IMR-90 (cell line): ENCODE results near the gene GNAS-AS1. TPM values are rescaled to one million over a fixed set of nuclear protein-coding genes. Genes with fewer than 3 reads are reported as not detected.

Source experiments
- ATAC-seq: fragments of 200-7000 bp; cut with Tn5 transposase; 2 replicates; pipeline ENCODE4 v1.9.1; 2020; ENCODE audit warnings: low read depth, mild to moderate bottlenecking, moderate library complexity
- BruUV-seq: library from RNA; stranded (reverse); fragments of 400-500 nt; replicated peaks from 2 replicates; lab custom pipeline; 2021; lab: Mats Ljungman, UMichigan
- CTCF ChIA-PET: fragments of 300-600 bp; formaldehyde crosslinking; extraction: SDS; loops from one replicate; lab custom pipeline; 2021; ENCODE audit warnings: antibody characterized with exemption; lab: Yijun Ruan, JAX
- POLR2A ChIA-PET: fragments of 300-600 bp; sonication (Branson Sonifier 250); formaldehyde crosslinking; loops from one replicate; lab custom pipeline; 2022; ENCODE audit warnings: antibody characterized with exemption; ENCODE audit not compliant: unreplicated experiment; lab: Charles Lee
- DNase-seq: peaks from one replicate; pipeline ENCODE4 v3.0.0; 2013
- H2AFZ ChIP-seq: replicated peaks from 2 replicates; pipeline ENCODE3; 2013; ENCODE audit warnings: low read length, mild to moderate bottlenecking; ENCODE audit not compliant: poor library complexity
- H2AK5ac ChIP-seq: 2 replicates; pipeline ENCODE4 v1.6.1; 2013; ENCODE audit warnings: low read depth, low read length, inconsistent platforms
- H2AK9ac ChIP-seq: replicated peaks from 2 replicates; pipeline ENCODE3; 2013; ENCODE audit warnings: mild to moderate bottlenecking, low read depth, low read length, moderate library complexity; ENCODE audit not compliant: poor library complexity
- H2BK120ac ChIP-seq: 2 replicates; pipeline ENCODE4 v1.6.1; 2013; ENCODE audit warnings: low read depth, low read length, inconsistent platforms
- H2BK15ac ChIP-seq: 3 replicates; pipeline ENCODE4 v1.6.1; 2013; ENCODE audit warnings: low read depth, low read length, inconsistent platforms
- H2BK20ac ChIP-seq: 2 replicates; pipeline ENCODE4 v1.6.1; 2013; ENCODE audit warnings: low read depth, mild to moderate bottlenecking, inconsistent platforms, low read length, moderate library complexity
- H2BK5ac ChIP-seq: 2 replicates; pipeline ENCODE4 v1.6.1; 2013; ENCODE audit warnings: mild to moderate bottlenecking, low read depth, low read length, inconsistent platforms; ENCODE audit not compliant: poor library complexity, severe bottlenecking
- H3K14ac ChIP-seq: replicated peaks from 2 replicates; pipeline ENCODE4 v1.6.1; 2013; ENCODE audit warnings: low read depth, low read length, inconsistent platforms
- H3K18ac ChIP-seq: 2 replicates; pipeline ENCODE4 v1.6.1; 2013; ENCODE audit warnings: low read depth, low read length, control low read depth
- H3K23ac ChIP-seq: 2 replicates; pipeline ENCODE4 v1.6.1; 2013; ENCODE audit warnings: low read depth, low read length, inconsistent platforms
- H3K27ac ChIP-seq: 2 replicates; pipeline ENCODE4 v1.5.1; 2013; ENCODE audit warnings: mild to moderate bottlenecking, control low read depth, low read length; ENCODE audit not compliant: insufficient read depth
- H3K27me3 ChIP-seq: 2 replicates; pipeline ENCODE4 v1.6.1; 2013; ENCODE audit warnings: low read length; ENCODE audit not compliant: control insufficient read depth, insufficient read depth
- H3K36me3 ChIP-seq: 2 replicates; pipeline ENCODE4 v1.6.1; 2013; ENCODE audit warnings: low read length, mixed read lengths; ENCODE audit not compliant: control insufficient read depth, insufficient read depth
- H3K4ac ChIP-seq: 2 replicates; pipeline ENCODE4 v1.6.1; 2013; ENCODE audit warnings: low read depth, low read length, inconsistent platforms
- H3K4me1 ChIP-seq: 2 replicates; pipeline ENCODE4 v1.6.1; 2013; ENCODE audit warnings: low read length, mixed read lengths; ENCODE audit not compliant: control insufficient read depth, insufficient read depth
- H3K4me2 ChIP-seq: 2 replicates; pipeline ENCODE4 v1.6.1; 2013; ENCODE audit warnings: low read depth, mild to moderate bottlenecking, control low read depth, low read length, moderate library complexity
- H3K4me3 ChIP-seq: 2 replicates; pipeline ENCODE4 v1.5.1; 2013; ENCODE audit warnings: low read depth, mild to moderate bottlenecking, control low read depth, low read length, moderate library complexity; ENCODE audit not compliant: insufficient read depth
- H3K56ac ChIP-seq: 2 replicates; pipeline ENCODE4 v1.6.1; 2013; ENCODE audit warnings: low read length, inconsistent platforms; ENCODE audit not compliant: insufficient read depth; ENCODE audit errors: extremely low read depth
- H3K79me1 ChIP-seq, 2 experiments: 2 replicates each; pipeline ENCODE4 v1.6.1; 2013; ENCODE audit warnings: low read length in 2 of 2, inconsistent platforms in 1 of 2, low read depth in 1 of 2
- H3K9ac ChIP-seq: 2 replicates; pipeline ENCODE4 v1.6.1; 2013; ENCODE audit warnings: low read depth, low read length, control low read depth
- H3K9me1 ChIP-seq: 2 replicates; pipeline ENCODE4 v1.6.1; 2013; ENCODE audit warnings: low read length, inconsistent platforms; ENCODE audit not compliant: insufficient read depth
- H3K9me3 ChIP-seq: 2 replicates; pipeline ENCODE4 v1.6.1; 2013; ENCODE audit warnings: low read length; ENCODE audit not compliant: control insufficient read depth, insufficient read depth
- H4K20me1 ChIP-seq: 2 replicates; pipeline ENCODE4 v1.6.1; 2013; ENCODE audit warnings: low read length, inconsistent platforms; ENCODE audit not compliant: insufficient read depth
- H4K5ac ChIP-seq: 2 replicates; pipeline ENCODE4 v1.6.1; 2013; ENCODE audit warnings: mild to moderate bottlenecking, low read depth, low read length, control low read depth
- H4K8ac ChIP-seq, 2 experiments: 2 replicates each; pipeline ENCODE4 v1.6.1; 2013; ENCODE audit warnings: low read depth in 2 of 2, low read length in 2 of 2, control low read depth in 1 of 2, inconsistent platforms in 1 of 2
- H4K91ac ChIP-seq: 2 replicates; pipeline ENCODE4 v1.6.1; 2013; ENCODE audit warnings: low read depth, low read length, inconsistent platforms; ENCODE audit not compliant: insufficient read depth
- CEBPB ChIP-seq: IDR thresholded peaks from 2 replicates; pipeline ENCODE4 v1.6.1; 2012; ENCODE audit warnings: low read depth, low read length, improper control_type of control experiment
- ELK1 ChIP-seq: fragments of 150-350 bp; IDR thresholded peaks from 2 replicates; pipeline ENCODE4 v1.6.1; 2016; ENCODE audit warnings: low read depth, mild to moderate bottlenecking, low read length, moderate library complexity, borderline replicate concordance
- MXI1 ChIP-seq: IDR thresholded peaks from 2 replicates; pipeline ENCODE4 v1.6.1; 2012; ENCODE audit warnings: low read depth, mild to moderate bottlenecking, low read length, moderate library complexity, borderline replicate concordance
- NFE2L2 ChIP-seq: fragments of 150-350 bp; IDR thresholded peaks from 2 replicates; pipeline ENCODE4 v1.6.1; 2016; ENCODE audit warnings: low read depth, mild to moderate bottlenecking, low read length
- SMC3 ChIP-seq: fragments of 150-350 bp; IDR thresholded peaks from 2 replicates; pipeline ENCODE4 v1.6.1; 2016; ENCODE audit warnings: low read depth, mild to moderate bottlenecking, antibody characterized with exemption, low read length, moderate library complexity
- USF2 ChIP-seq: fragments of 150-350 bp; IDR thresholded peaks from 2 replicates; pipeline ENCODE4 v1.6.1; 2017; ENCODE audit warnings: mild to moderate bottlenecking, antibody characterized with exemption, low read length, low read depth
- WGBS, 2 experiments: methylation state at CpG; one replicate each; pipeline versions ENCODE4 v1.1.5 to v1.1.7; 2013; ENCODE audit warnings: missing lambda C conversion rate in 2 of 2; ENCODE audit not compliant: insufficient read length in 1 of 2; ENCODE audit errors: extremely low coverage in 2 of 2; 5-methylcytosine and 5-hydroxymethylcytosine counted together
- dilution Hi-C: fragments of 300-500 bp; cut with HindIII; formaldehyde crosslinking; loops from one replicate; pipeline ENCODE4 v1.14.3; 2018; ENCODE audit warnings: low sequenced_read_pairs; ENCODE audit not compliant: unreplicated experiment
- in situ Hi-C: fragments of 300-500 bp; cut with MboI; formaldehyde crosslinking; loops from 3 replicates; pipeline ENCODE4 v1.14.3; 2019; ENCODE audit warnings: low sequenced_read_pairs, inconsistent platforms, mixed read lengths
- intact Hi-C: fragments of 100-400 bp; cut with micrococcal nuclease; formaldehyde crosslinking; loops from 2 replicates; pipeline ENCODE4 v1.10.0; 2022
- polyA plus RNA-seq, 3 experiments: library from polyadenylated mRNA; depleted of rRNA; stranded (reverse); fragments of >200 nt; gene quantifications; 2 replicates each; pipeline ENCODE4 v1.2.3, GENCODE V29; 2012; ENCODE audit warnings: low replicate concordance in 1 of 3
- total RNA-seq: library from RNA; depleted of rRNA; stranded (reverse); fragments of >200 nt; gene quantifications from 2 replicates; pipeline ENCODE4 v1.2.3, GENCODE V29; 2012

The GNAS-AS1 gene
- total and polyA plus RNA-seq, 2 of the 4 experiments (the other 2 are of a cell fraction) = 0.54 to 0.60 TPM

- H3K9ac ChIP-seq = no peak overlapping the region
- no peak overlapping the region for H3K56ac ChIP-seq
- in situ Hi-C loops (no loop called here), intact Hi-C loops (no loop called here), dilution Hi-C loops (no loop called here)
- H3K14ac ChIP-seq = no peak overlapping the region
- no peak overlapping the region for H2BK20ac ChIP-seq
- no peaks in the 10 kb centered on the region for H3K4me1 ChIP-seq
- H4K5ac ChIP-seq = no peak overlapping the region
- H3K23ac ChIP-seq = no peak overlapping the region
- no peaks in the 10 kb centered on the region for H4K20me1 ChIP-seq
- no peak overlapping the region for H2AFZ ChIP-seq
- H4K8ac ChIP-seq = no peak overlapping the region
- no CpG with 5 or more reads among the region's 9 CpGs for WGBS, 2 experiments
- peaks cover 57% of the 10 kb centered on the region for H3K27me3 ChIP-seq
- H3K79me1 ChIP-seq = no peaks in the 10 kb centered on the region
- H3K9me3 ChIP-seq = no peaks in the 10 kb centered on the region; the same call in 1 of the 2 replicates
- no peaks in the 10 kb centered on the region for H3K36me3 ChIP-seq
- no peak for ATAC-seq
- H2BK120ac ChIP-seq = no peak overlapping the region
- H3K4me2 ChIP-seq = no peak overlapping the region
- POLR2A ChIA-PET = no interaction called here
- no TSS peak for BruUV-seq
- TF ChIP-seq ELK1 (no peak), SMC3 (no peak), MXI1 (no peak), CEBPB (no peak), NFE2L2 (no peak), USF2 (no peak)
- H4K91ac ChIP-seq = no peak overlapping the region
- H2AK5ac ChIP-seq = no peak overlapping the region
- no peak overlapping the region for H2BK5ac ChIP-seq
- no peak overlapping the region for H2BK15ac ChIP-seq
- H3K4me3 ChIP-seq = no peak overlapping the region
- H3K9me1 ChIP-seq = no peaks in the 10 kb centered on the region; the same call in 1 of the 2 replicates
- no peak overlapping the region for H3K27ac ChIP-seq
- CTCF ChIA-PET = no interaction called here
- H2AK9ac ChIP-seq = no peak overlapping the region
- DNase-seq = no peak
- no peak overlapping the region for H3K18ac ChIP-seq
- no peak overlapping the region for H3K4ac ChIP-seq
These were observed 71.9 kb downstream of the GNAS-AS1 start for GRCh38 chr20:58778760-58779159.
